ENCODE data around the gene COL13A1.
A peak's percentile ranks its signal among the peaks of the same experiment; 100 is the strongest.

Gene COL13A1

GRCh38 chr10:69968830-69969229 is 167.1 kb downstream of the COL13A1 start:
- DNase-seq (ENCODE audit: low read depth) = no peak

GRCh38 chr10:69969977-69970376 is 168.3 kb downstream of the COL13A1 start:
- no peak for DNase-seq (ENCODE audit: low read depth)

- no peak for DNase-seq (ENCODE audit: low read depth)
Measured at GRCh38 chr10:69972981-69973397, 171.3 kb downstream of the COL13A1 start.

DNA sequence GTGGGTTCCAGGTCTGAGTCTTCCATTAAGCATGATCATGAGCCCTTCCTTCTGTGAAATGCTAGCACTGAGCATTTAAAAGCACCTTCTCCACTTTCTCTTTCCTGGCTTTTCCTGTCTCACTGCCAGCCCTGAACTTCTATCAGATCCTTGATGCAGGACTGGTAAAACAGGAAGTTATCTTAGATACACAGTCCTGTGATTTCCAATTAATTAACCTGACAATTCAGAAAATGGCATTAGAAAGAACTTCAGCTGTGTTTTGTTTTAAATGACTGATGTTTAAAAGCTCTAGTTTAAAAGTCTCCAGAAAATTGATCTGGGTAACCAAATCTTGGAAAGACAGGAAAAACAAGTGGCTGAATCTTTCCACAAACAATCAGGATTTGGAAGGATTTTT is 172.0 kb downstream of the COL13A1 start:
- DNase-seq (ENCODE audit: low read depth) = no peak

GRCh38 chr10:69974551-69975155 is 172.9 kb downstream of the COL13A1 start:
- DNase-seq (ENCODE audit: low read depth) = peak; percentile 60

DNA sequence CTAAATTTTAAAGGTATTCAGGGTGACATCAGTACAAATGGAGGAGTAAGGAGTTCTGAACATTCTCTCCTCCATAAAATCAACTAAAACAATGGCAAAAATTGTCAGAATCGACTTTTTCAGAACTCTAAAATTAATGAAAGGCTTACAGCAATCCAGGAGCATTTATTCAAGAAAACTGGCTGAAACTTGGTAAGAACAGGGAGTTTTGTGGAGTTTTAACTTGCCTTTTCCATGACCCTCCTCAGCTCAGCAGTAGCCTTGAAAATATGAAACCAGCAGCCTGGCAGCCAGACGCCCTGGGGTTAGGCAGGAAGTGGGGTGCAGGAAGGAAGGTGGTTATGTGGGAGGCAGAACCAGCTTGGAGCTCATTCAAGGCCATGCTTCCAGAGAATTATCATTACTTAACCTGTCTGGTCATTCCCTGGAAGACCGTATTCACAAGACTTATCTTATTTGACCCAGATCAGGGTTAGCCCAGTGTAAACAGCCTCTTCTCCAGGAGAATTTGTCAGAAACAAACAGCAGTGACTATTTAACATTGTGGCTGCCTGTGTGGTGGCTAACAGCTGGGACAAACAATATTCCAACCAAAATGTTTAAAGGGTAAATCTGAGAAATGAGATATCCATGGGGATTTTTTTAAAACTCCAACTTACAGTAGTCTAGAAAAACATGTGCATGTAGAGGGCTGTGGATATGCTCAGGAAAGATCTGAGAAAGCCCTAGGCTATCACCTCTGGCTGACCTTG is 175.3 kb downstream of the COL13A1 start:
- no peak for DNase-seq (ENCODE audit: low read depth)

DNA sequence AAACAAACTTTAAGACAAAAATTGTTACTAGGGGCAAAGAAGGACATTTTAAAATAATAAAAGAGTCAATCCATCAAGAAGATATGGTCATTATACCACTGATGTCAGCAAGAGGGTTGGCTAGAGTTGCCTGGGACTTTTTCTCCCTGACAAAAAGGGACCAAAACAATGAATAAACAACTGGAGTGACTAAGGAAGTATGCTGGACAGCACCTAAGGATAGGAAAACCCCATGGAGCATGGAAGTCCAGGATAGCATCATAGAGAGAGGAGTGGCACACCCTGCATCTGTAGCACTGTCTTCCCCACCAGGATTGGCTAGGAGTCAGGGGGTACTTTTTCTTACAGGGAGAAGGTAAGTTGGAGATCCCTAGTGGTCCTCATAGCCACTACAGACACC is 177.5 kb downstream of the COL13A1 start:
- no peak for DNase-seq (ENCODE audit: low read depth)

- DNase-seq (ENCODE audit: low read depth) = no peak
Measured at GRCh38 chr10:69980672-69981071, 179.0 kb downstream of the COL13A1 start.

DNA sequence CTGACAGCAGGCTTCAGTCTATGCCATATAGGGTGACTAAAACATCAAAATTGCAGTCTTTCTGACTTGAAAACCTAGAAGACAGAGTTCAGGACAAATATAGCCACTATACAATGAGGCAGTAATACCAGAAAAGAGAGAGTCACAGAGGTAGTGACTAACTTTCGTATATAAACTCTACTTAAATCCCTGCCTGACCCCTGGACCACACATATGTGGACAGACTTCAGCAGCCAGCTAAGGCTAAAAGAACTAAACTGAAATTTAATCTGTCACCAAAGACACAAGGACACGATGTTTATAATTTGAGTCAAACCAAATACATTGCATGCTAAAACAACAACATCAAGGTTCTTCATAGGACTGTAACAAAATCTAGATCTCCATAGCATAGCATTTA is 186.4 kb downstream of the COL13A1 start:
- no peak for DNase-seq (ENCODE audit: low read depth)

- DNase-seq (ENCODE audit: low read depth) = no peak
Measured at GRCh38 chr10:69991151-69991550, 189.4 kb downstream of the COL13A1 start.

DNA sequence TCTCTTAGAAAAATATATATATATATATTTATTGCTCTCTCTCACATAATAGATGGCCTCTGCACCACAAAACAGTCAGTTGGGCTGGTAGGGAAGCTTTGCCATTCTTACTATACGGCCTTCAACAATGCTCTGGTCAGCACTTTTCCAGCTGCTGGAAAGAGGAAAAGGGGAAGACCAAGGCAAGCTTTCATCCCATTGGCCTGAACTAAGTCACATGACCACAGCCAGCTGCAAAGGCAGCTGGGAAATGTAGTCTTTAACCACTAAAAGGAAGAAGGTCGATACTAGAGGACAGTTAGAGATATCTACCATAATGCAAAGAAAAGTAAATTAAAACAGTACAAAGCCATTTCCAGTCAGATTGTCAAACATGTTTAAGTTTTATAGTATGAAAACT is 192.6 kb downstream of the COL13A1 start:
- no peak for DNase-seq (ENCODE audit: low read depth)

- no peak for DNase-seq (ENCODE audit: low read depth)
Measured at GRCh38 chr10:69996611-69997010, 194.9 kb downstream of the COL13A1 start.

GRCh38 chr10:70000262-70000661 is 198.6 kb downstream of the COL13A1 start:
- no peak for DNase-seq (ENCODE audit: low read depth)

GRCh38 chr10:70007116-70007820 is 205.6 kb downstream of the COL13A1 start:
- DNase-seq (ENCODE audit: low read depth) = no peak

All from GM04504 (cell line).